ENCODE measurements around the gene RIPPLY1. TPM values are rescaled to one million over a fixed set of nuclear protein-coding genes. Genes with fewer than 3 reads are reported as not detected.

Gene RIPPLY1
- total RNA-seq, 6 experiments from 2014 or later, result 0.74 to 1.7 (median 1.1) TPM

DNA sequence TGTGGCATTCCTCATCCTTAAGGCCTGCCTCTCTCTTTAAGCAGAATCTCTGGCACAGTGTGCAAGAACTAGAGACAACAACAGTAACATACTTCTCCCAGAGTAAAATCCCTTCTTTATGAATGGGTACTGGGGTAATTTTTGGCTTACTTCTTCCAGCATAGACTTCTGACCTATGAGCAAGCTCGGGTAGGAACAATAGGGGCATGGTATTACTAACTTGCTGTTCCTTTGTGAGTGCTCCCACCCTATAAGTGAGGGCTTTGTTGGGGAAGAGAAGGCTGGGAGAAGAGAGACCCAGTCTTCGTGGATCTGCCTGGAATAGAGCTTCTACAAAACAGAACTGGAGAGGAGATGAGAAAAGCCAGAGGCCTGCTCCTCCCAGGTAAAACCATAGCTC lies 47.2 kb upstream of the RIPPLY1 start:
- ATAC-seq, result no peak
- TF ChIP-seq, protein P1, sequence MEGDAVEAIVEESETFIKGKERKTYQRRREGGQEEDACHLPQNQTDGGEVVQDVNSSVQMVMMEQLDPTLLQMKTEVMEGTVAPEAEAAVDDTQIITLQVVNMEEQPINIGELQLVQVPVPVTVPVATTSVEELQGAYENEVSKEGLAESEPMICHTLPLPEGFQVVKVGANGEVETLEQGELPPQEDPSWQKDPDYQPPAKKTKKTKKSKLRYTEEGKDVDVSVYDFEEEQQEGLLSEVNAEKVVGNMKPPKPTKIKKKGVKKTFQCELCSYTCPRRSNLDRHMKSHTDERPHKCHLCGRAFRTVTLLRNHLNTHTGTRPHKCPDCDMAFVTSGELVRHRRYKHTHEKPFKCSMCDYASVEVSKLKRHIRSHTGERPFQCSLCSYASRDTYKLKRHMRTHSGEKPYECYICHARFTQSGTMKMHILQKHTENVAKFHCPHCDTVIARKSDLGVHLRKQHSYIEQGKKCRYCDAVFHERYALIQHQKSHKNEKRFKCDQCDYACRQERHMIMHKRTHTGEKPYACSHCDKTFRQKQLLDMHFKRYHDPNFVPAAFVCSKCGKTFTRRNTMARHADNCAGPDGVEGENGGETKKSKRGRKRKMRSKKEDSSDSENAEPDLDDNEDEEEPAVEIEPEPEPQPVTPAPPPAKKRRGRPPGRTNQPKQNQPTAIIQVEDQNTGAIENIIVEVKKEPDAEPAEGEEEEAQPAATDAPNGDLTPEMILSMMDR (IDR thresholded peaks at IDR 0.05), result no peak
- no peak for TF ChIP-seq POLR2A (IDR thresholded peaks at IDR 0.05)
- Histone ChIP-seq H3K4me1 (peaks cover 0 to 3% (median 0%) of the 10 kb centered on the region in 4 donors), H3K36me3 (no peaks in the 10 kb centered on the region), H3K27me3 (no peaks in the 10 kb centered on the region), H3K9me3 (no peaks in the 10 kb centered on the region), H3K27ac (no peak overlapping the region), H3K4me3 (no peak overlapping the region)
- 55% methylated on average over 2 of the region's 2 CpGs for WGBS (ENCODE audit: insufficient coverage, low coverage, low lambda C conversion rate, missing lambda C conversion rate)
- intact Hi-C loops (cut with DNase I), result no loop called here
- DNase-seq, result no peak

DNA sequence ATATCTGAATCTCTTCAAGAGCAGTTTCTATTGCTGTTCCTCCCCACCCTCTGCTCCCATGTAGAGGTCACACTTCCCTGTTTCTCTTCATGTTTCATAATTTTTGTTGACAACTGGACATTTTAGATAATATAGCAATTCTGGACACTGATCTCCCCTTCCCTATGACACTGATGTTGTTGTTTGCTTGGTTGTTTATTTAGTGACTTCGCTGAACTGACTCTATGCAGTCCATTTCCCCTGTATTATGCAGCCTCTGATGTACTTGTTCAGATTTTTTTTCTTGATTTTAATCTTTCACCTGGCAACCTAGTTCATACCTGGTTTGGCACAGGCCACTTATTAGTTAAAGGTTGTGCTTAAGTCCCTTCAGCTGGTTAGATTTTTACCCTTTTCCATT lies 46.2 kb upstream of the RIPPLY1 start:
- Histone ChIP-seq H3K27ac (no peak overlapping the region), H3K36me3 (no peaks in the 10 kb centered on the region), H3K9me3 (no peaks in the 10 kb centered on the region), H3K27me3 (no peaks in the 10 kb centered on the region), H3K4me3 (no peak overlapping the region), H3K4me1 (peaks cover 0 to 3% (median 0%) of the 10 kb centered on the region in 4 donors)
- ATAC-seq, result peak in 2 of 4 donors; percentile 51 to 67
- TF ChIP-seq, protein P1 (IDR thresholded peaks at IDR 0.05), result no peak
- no peak for TF ChIP-seq POLR2A (IDR thresholded peaks at IDR 0.05)
- 0% methylated on average over 1 of the region's 1 CpG for WGBS (ENCODE audit: insufficient coverage, low coverage, low lambda C conversion rate, missing lambda C conversion rate)
- DNase-seq, result no peak
- intact Hi-C loops (cut with DNase I), result no loop called here

DNA sequence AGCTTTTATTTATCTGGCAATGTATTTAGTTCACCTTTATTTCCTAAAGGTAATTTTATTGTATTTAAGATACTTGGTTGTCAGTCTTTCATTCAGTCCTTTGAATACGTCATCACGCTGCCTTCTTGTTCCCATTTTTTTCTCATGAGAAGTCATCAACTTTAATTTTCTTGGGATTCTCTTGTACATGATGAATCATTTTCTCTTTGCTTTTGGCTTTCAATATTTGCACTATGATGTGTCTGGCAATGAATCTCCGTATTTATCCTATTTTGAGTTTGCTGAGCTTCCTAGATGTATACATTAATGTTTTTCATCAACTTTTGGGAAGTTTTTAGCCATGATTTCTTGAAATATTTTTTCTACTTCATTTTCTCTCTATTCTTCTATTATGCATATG lies 45.5 kb upstream of the RIPPLY1 start:
- DNase-seq (no peak), ATAC-seq (no peak)
- WGBS (ENCODE audit: insufficient coverage, low coverage, low lambda C conversion rate, missing lambda C conversion rate), result 63% methylated on average over 3 of the region's 3 CpGs
- H3K36me3 ChIP-seq, result no peaks in the 10 kb centered on the region
- H3K4me1 ChIP-seq, result peaks cover 0 to 3% (median 0%) of the 10 kb centered on the region in 4 donors
- H3K27me3 ChIP-seq, result no peaks in the 10 kb centered on the region
- H3K27ac ChIP-seq, result no peak overlapping the region
- intact Hi-C loops (cut with DNase I), result no loop called here
- no peaks in the 10 kb centered on the region for H3K9me3 ChIP-seq
- no peak overlapping the region for H3K4me3 ChIP-seq
- TF ChIP-seq, protein P1 (IDR thresholded peaks at IDR 0.05), result no peak
- no peak for TF ChIP-seq POLR2A (IDR thresholded peaks at IDR 0.05)

DNA sequence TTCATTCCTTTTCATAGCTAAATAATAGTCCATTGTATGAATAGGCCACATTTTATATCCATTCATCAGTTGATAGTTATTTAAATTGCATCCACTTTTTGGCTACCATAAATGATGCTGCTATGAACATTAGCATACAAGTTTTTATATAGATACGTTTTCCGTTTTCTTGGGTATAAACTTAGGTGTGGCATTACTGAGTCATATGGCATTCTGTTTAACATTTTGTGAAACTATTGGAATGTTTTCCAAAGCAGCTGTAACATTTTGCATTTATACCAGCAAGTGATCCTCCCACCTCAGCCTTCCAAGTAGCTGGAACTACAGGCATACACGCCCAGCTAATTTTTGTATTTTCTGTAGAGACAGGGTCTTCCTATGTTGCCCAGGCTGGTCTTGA lies 43.3 kb upstream of the RIPPLY1 start:
- Histone ChIP-seq H3K27ac (no peak overlapping the region), H3K4me1 (no peaks in the 10 kb centered on the region), H3K36me3 (no peaks in the 10 kb centered on the region), H3K4me3 (no peak overlapping the region), H3K9me3 (no peaks in the 10 kb centered on the region), H3K27me3 (no peaks in the 10 kb centered on the region)
- intact Hi-C loops (cut with DNase I), result no loop called here
- WGBS (ENCODE audit: insufficient coverage, low coverage, low lambda C conversion rate, missing lambda C conversion rate), result 60% methylated on average over 3 of the region's 3 CpGs
- no peak for ATAC-seq
- no peak for DNase-seq
- TF ChIP-seq, protein P1 (IDR thresholded peaks at IDR 0.05), result no peak
- TF ChIP-seq POLR2A (IDR thresholded peaks at IDR 0.05), result no peak

DNA sequence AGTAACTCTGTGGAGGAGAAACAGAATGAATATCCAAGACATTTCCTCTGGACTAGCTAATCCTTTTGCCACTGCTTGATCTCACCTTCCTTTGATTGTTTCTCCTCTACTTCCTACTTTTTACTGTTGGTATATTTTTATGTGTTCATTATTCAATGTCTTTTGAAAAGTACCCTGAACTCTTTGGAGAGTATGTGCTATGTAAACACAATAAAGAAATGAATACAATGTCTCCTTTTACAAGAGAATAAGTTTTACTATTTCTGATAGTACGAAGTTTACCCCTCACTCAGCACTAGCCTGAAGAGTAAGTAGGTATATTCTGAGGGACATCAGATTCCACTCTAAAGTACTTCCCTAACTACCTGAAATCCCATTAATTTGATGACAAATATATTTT lies 36.9 kb upstream of the RIPPLY1 start:
- H3K27me3 ChIP-seq, result no peaks in the 10 kb centered on the region
- H3K27ac ChIP-seq, result no peak overlapping the region
- 76% methylated on average over 1 of the region's 1 CpG for WGBS (ENCODE audit: insufficient coverage, low coverage, low lambda C conversion rate, missing lambda C conversion rate)
- H3K9me3 ChIP-seq, result no peaks in the 10 kb centered on the region
- no peak for DNase-seq
- no peaks in the 10 kb centered on the region for H3K36me3 ChIP-seq
- no peak for TF ChIP-seq POLR2A (IDR thresholded peaks at IDR 0.05)
- TF ChIP-seq, protein P1 (IDR thresholded peaks at IDR 0.05), result no peak
- H3K4me3 ChIP-seq, result no peak overlapping the region
- H3K4me1 ChIP-seq, result peaks cover 0 to 6% (median 0%) of the 10 kb centered on the region in 4 donors
- ATAC-seq, result no peak
- intact Hi-C loops (cut with DNase I), result no loop called here
